Measurements from ENCODE around the gene LY86.

DNA sequence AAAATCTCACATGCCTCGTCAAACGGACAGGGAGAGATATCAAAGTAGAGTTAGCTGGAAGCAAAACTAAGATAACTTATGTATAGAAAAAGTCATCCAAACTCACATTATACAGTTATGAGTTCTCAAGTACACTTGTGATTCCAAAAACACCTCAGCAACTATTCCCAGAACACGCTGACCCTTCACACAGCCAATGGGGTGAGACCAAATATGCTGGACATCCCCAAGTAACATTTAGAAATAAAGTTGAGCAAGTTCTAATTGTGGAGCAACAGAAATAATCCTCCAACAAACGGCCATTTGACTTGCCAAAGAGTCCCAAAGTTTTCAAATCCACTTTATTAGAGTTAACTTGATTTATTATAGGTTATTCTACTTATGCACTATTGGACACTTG lies 52.4 kb downstream of the LY86 start:
- TF ChIP-seq SIN3A (IDR thresholded peaks at IDR 0.05; ENCODE audit: borderline replicate concordance, insufficient read depth, low read length) (no peak), POLR2AphosphoS5 (IDR thresholded peaks at IDR 0.05; ENCODE audit: low read depth, low read length) (no peak)

Data from PFSK-1 (cell line).